Putamen (tissue), 1 donor: ENCODE measurements around the gene LAMA5.

Experiments used
- DNase-seq: peaks from one replicate; pipeline ENCODE4 v3.0.0-alpha.2; 2016; ENCODE audit warnings: low spot score

The LAMA5 gene

DNA sequence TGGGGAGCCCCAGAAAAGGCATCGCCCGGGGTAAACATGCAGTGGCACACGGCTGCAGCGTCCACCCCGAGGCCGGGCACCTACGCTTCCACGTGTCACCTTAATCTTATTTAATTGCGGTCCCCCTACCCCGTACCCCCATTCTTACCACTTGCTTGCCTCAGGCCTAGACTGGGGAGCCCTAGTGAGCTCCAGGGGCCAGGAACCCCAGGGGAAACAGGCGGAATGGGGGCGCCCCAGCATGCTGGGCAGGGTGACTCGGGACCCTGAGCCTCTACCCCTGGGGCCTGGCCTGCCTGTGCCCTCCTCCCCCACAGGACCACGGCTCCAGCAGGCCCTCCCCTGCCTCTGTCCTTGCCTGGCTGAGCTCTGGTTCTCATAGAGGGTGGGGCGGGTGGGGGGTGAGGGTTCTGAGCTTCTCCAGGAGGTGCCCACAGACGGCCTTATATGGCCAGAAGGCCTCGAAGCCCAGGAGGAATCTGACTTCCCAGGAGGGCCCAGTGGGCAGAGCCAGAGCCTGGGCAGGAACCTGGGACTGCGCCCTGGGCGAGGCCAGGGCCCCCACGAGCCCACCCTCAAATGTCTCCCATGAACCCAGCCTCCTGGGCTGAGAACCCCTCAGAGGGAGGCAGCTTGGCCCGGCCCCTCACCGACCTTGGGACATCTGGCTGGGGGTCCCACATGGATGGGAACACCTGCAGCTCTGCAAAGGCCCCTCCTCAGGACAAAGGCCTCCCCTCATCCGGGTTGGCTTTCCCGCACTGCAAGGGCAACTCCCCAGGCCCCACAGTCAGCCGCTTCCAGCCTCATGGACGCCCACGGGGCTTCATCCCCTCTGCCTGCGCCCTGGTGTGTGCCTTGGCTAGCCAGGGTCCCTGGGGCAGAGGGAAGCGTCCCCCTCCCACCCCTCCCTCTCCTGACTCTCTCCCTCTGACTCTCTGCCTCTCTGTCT lies 5.2 kb upstream of the LAMA5 start:
- no peak for DNase-seq

DNA sequence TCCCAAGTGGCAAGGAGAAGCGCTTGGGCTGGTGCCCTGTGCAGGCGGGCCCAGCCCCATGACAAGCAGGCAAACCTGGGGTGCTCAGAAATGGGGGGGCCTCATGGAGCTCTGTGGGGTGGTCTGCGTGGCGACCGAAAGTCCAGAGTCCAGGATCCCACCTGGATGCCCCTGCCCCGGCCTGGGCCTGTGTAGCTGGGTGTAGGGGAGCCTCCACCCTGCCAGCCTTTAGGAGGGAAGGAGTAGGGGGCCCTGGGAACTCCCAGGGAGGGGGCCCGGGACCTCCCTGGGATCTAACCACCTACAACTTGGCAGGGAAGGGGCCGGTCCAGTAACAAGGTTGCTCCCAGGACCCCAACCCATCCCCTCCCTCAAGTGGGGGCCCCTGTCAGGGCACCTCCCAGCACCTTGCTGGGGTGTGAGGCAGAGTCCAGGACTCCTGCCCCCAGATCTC lies 4.5 kb upstream of the LAMA5 start:
- DNase-seq: no peak

DNA sequence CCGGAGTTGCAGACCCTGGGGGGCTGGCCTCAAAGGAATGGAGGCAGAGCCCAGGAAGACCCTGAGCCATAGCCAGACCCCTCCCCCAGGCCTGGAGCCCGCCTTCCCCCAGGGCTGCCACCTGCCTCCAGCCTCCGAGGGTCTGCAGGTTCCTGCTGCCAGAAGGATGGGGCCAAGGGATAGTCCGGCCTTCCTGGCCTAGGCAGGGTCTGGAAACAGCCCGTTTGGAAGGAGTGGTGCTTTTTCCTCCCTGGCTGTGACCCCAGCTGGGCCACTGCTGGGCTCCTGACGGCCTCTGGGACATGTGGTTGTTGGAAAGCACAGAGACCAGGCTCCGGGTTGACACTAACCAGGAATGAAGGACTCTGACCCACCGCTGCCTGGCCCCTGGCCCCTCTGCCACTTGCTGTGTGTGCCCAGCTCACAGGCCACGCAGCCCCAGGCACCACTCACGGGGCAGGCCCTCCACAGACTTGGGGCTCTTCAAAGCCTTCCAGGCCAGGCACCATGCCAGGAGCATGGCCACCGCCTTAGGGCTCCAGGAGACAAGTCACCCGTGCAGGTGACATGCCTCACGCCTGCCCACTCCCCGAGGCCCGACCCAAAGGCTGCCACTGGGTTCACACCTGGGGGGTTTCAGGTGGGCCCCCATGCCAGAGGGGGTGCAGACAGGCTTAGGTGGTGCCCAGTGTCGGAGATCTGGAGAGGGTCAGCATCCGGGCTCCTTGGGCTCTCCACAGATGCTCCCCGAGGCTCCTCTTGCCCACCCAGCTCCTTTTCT lies 3.9 kb upstream of the LAMA5 start:
- DNase-seq: no peak

DNA sequence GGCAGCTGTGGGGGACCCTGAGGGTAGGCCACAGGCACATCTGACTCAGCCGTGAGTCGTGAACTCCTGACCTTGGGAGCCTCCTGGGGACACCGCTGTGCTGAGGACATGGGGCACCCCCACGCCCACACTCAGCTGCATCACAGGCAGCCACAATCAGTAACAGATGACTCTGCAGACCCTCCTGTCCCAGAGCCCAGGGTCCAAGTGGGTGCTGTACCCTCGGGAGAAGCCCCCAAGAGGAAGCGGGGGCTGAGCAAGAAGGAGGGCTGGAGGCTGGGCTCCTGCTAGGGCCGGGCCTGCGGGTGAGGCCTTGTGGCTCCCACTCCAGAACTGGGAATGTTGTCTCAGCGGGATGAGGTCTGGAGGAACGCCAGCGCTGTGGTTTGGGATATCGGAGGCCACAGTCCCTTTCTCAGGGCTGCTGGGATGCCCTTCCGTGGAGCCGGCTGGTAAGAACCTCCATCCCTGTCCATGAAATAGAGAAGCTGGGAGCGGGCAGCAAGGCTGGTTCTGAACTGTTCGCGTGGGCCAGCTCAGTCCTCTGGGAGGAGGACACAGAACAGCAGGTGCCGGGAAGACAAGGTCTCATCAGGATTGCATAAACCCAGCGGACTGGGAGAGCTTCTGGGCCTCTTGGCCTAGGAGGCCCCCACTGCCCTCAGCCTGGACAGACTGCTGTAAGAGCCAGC lies 3.1 kb upstream of the LAMA5 start:
- no peak for DNase-seq

DNA sequence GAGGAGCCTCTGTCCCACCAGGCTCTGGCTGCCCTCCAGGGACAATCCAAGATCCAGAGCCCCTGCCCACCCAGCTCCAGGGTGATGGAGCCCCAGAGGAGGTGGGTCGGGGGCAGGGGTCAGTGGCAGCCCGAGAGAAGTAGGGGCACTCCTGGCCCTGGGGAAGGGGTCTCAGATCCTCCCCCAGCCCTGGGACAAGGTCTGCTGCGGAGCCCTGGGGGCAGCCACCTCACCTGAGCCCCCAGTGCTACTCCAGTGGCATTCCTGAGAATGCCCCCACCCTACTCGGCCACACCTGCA lies 2.7 kb upstream of the LAMA5 start:
- DNase-seq: no peak

DNA sequence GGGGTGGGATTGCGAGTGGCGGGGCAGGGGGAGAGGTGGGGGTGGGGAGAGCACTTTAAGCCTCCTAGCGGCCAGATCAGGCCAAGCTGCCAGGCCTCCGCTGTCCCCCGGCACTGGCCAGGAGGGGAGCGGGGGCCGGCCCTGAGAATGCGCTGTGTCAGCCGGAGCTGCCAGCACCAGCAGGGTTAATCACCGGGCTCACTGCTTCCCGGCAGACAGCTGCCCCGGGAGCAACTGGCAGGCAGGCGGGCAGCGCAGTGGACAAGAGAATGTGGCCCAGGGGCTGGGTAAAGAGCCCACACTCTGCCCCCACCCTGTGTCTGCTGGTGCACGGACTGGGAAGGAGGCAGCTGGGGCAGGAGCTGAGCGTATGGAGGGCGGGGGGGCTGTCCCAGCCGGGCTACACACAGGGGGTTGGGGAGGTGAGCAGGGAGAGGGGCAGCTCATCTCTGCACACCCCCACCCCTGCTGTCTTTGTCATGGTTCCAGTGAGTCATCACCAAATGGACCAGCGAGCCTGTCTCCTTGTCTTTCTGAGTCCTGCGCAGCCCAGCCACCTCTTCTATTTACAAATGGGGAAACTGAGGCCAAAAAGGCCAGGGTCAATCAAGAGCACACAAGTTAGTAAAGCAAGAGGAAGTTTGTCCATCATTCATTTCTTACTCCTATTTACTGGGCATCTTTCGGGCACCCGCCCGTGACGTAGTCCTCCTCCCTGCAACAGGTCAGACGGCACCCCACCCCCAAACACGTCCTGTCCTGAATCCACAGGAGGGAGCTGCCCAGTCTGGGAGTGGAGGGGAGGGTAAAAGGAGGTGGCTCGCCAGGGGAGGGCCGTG lies 2.1 kb upstream of the LAMA5 start:
- no peak for DNase-seq

DNA sequence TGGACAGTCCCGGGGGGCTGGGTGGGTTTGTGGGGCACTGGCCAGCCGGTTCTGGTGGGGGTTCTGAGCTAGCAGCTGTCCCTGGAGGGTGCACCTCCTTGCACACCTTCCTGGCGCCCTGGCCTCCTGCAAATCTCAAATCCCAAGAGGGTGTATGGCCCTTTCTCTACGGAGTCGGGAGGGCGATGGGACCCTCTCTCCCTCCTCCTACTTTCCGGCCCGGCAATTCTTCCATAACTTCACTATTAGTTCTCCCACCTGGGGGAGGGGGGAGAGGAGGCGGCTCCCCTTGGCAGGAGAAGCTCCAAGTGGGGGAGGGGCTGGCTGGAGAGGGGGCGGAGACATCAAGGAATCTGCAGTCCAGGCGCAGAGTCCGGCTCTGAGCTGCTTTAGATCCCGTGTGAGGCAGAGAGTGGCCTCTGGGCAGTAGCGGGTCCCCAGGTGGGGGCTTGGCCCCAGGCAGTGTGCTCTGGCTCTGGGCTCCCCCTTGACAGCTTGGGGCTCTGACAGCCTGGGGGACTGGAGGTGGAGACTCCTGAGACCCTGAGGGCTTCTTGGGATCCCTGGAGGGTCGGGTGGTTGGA lies 1.4 kb upstream of the LAMA5 start:
- no peak for DNase-seq

DNA sequence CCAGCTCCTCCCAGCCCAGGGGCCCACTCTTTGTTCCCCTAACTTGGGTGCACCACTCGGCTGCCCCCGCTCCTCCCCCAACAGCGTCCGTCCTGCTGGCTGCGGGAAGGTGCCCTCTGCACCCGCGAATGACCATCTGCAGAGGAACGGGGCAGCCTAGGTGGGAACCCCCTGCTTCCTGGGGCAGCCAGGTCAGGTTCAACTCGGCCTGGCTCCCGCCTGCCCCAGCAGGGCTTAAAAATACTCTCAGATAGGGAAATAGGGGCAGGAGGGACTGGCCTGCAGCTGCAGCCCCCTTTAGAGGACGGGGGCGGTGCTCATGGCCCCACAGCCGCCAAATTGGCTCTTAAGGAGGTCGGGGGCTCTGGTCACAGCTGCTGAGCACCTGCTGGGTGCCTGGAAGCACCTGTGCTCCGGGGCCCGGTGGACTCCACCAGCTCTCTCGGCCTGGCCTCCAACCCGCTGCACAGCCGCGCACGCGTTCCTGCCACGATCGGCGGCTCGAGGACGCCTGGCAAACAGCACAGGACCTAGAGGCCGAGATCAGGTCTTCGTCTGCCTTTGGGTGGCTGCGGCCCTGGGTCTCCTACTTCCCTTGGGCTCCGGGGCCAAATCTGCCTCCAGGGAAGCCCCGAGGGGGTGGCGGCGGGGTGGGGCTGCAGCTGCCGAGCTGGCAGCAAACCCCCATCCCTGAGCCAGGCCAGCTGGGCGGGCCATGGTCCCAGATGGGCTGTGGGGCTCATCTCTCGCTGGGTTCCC lies 700 bp upstream of the LAMA5 start:
- no peak for DNase-seq

DNA sequence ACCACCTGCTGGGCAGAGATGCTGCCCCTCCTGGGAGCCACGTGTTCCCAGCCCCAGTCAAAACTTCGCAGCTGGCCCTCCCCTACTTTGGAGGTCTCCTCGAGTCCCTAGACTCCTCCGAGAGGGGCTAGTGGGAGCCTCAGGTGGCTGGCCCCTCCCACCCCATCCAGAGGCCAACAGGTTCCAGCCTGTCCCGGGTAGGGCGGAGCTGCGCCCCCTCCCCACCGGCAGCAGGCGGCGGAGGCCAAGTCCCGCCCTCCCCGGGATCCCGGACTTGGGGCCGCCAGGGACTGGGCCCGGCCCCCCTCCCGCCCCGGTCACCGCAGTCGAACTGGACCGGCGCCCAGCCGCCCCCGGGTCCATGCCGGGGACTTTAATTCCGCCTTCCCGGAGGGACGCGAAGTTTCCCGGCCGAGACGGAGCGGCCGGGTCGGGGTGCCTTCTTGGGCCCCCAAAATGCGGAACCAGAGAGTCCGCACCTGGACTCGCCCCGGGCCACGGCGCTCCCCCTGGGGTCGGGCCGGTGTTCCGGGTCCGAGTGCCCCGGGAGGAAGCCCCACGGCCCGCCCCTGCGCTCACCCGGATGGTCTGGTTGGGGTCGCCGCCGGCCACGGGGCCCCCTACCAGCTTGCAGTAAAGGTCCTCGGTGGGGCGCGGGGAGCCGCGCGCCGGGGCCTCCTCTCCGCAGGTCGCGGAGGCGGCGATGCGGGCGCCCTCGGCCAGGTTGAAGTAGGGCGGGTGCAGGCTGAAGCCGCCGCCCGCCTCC lies 559 bp downstream of the LAMA5 start:
- no peak for DNase-seq

DNA sequence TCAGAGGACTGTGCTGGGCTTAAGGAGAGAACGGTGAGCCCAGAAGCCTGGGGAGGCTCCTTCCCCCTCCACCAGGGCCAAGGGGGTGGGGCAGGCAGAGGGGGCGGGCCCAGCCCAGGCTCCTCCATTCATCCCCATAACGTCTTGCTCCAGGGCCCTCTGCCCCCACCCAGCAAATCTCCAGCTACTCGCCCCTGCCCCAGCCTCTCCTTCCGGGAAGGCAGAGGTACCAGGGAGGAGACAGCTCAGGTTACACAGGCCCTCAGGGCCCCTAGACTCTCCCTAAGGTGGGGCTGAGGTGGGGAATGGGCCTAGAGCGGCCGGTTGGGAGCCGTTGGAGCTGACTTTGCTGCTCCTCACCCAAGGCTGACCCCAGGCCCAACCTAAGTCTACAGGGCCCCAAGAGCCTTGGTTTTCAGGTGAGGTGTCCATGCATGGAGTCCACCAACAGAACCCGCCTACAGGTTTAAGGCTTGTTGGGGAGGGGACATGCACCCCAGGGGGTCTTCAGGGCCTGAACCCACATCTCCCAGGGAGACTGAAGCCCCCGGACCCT lies 1.2 kb downstream of the LAMA5 start:
- no peak for DNase-seq

DNA sequence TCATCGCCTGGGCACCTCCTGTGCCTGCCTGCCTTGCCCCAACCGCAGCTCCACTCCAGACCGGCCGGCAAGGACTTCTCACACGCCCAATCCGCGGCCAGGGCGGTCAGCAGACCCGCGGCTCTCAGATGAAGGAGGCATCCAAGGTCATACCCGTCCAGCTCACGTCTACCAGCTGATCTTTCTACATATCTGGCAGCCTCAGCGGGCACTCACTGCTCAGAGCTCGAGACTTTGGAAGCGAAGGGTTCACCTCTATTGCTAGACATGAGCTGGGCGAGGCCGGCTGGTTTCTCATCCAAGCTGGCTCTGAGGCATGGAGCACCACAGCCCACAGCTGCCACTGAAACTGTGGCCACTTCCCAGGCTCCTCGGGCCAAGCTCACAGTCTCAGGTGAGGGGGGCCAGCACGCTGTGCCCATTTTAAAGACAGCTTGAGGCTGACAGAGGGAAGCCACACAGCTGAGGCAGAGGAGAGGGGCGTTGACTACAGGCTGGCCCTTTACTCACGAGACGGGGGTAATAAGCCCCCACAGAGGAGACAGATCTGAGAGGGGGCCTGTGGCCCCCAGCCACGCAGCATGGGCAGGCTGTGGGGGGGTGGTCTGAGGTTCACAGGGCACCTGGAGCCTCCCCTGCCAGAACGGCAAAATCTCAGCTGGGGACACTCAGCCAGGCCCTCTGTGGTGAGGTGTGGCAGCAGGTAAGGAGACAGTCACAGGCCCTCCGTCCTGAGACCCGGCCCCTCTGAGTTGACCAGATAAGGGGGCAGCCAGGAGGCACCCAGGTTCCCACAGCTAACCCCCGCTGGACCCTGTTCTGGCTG lies 2.0 kb downstream of the LAMA5 start:
- DNase-seq: no peak

DNA sequence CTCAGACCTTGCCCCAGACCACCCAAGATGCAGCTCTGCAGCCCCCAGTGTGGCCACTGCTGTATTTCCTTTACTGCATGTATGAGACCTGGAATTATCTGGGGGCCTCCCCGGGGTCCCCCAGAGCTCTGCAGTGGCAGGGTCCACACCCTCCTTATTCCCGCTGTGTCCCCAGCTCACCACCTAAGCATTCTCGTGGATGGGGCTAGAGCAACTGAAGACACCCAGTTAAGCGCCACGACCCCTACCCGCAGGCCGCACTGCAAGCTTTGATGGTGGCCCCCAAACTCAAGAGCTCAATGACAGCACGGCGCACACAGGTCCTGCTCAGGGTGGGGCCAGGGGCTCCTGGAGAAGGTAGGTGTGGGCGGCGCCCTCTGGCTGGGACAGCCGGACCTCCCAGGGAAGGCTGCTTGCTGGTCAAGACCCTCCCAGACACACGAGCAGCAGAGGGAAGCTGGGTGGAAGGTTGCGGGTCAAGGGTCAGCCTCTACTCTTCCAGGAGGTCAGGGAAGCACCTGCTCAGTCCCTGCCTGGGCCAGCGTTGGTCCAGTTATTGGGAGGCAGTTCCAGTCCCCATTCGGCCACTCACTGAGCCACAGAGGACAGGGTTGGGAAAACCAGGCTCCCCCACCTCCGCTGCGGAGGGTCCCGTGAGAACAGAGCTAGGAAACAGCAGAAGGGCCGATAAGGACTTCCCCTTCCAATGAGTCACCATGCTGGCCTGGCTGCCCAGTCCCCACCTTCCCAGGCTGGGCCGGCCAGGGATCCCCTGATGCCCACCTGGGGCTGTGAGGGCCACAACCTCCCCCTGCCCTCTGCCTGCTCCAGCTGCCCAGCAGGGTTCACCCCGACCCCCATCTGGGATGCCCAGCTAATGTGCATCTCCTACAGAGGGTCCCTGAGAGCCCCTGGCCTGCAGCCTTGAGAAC lies 2.9 kb downstream of the LAMA5 start:
- DNase-seq: no peak

DNA sequence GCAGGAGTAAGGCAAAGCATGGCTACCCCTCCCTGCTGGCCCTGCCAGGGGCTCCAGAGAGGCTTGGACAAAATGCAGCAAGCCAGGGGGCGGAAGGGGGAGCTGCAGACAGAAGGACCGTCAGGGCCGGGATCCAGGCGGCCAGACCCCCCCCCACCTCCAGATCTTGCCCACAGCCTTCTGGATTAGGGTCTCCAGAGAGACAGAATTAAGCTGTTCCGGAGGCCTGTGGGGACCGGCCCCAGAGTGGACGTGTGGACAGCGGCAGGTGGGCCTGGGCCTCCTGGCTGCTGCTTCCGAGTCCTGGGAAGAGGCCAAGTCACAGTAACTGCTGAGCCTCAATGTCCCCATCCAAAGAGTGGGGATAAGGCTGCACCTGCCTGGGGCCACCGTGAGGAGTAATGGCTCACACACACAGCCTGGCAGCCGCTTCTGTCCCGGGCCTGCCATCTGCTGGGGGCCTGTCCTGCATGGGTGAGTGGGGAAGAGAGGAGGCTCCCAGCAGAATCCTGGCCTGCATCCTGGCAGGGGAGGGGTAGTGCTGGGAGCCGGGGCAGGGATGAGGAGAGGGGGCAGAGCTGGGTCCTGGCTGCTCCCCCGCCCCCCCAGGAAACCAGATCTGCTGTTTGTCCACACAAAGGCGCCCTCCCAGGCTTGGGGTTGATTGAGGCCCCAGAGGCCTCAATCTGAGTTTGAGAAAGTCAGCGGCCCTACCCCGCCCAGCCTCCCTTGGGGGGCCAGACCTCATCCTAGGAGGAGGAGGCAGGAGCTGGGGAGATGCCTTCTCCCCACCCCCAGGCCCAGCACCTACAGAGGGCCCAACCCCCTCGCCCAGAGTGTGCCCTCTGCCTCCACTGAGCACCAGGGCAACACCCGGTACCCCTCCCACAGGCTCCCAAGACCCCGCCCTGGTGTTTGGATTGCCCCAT lies 3.9 kb downstream of the LAMA5 start:
- DNase-seq: no peak

DNA sequence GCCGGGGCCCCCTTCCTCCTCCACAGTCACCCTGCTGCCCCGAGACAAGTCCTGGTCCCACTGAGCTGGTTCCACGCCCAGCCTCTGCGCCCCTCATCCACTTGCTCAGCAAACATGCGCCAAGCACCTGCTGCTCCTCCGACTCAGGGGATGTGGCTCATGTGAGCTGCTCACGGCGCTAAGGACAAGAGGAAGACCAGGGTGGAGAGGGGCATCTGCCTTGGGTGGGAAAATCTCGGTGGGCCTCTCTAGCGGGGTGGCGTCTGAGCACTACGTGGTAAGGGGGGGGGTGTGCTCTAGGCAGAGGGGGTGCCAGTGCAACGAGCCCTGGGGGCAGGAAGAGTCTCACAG lies 4.5 kb downstream of the LAMA5 start:
- DNase-seq: no peak

DNA sequence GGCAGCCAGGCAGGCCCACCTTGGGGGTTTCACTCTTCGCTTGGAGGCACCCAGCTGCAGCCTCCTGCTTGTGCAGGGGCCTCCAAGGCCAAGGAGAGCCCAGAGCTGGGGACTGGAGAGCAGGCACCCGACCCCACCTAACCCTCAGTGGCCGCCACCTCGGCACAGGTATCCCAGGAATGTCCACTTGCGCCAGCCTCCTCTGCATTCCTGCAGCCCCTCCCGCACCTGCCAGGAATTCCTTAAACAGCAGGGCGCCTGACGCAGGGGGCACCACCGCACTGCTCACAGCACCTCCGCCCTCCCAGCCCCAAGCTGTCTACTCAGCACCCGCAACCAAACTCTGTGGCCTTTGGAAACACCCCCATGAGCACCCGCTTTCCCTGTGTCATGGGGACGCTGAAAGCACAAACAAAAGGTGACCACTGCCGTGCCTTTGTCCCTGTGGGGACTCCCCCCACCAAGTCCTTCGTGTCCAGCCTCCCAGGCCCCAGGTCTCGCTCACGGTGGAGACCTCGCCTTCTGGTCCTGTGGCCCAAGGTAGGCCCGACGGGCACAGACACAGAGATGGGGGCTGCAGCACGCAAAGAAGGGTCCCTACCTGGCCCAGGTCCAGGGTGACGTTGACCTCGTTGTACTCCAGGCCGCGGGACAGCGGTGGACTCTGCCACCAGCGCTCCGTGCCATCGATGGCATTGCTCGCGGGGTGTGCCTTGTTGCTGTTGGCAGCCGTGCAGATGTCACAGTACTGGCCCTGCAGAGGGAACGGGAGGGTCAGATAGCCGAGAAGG lies 5.1 kb downstream of the LAMA5 start:
- no peak for DNase-seq
